PC-3 (cell line): ENCODE data around the gene RIMBP3C.
"Not testable (repeated sequence)": the region's sequence is repeated elsewhere in the genome, so short reads cannot be mapped to it uniquely, and the experiment has no call there.

ENCODE experiments used
- CTCF ChIP-seq: fragments of 300-600 bp; sonication (generic); conservative IDR thresholded peaks from 2 replicates; pipeline ENCODE4 v1.5.1; 2017; ENCODE audit warnings: antibody characterized with exemption, low read depth, mild to moderate bottlenecking, low read length
- EZH2 ChIP-seq: fragments of 300-600 bp; sonication (generic); IDR thresholded peaks from one replicate; pipeline ENCODE4 v1.6.1; 2017; ENCODE audit warnings: antibody characterized with exemption, mild to moderate bottlenecking, low read length; ENCODE audit not compliant: unreplicated experiment

- not testable (repeated sequence) for TF ChIP-seq CTCF, EZH2
Observed at GRCh38 chr22:21532863-21533648, 18.2 kb downstream of the RIMBP3C start.
